ENCODE results near the gene LMAN2L. TPM values are rescaled to one million over a fixed set of nuclear protein-coding genes. Genes with fewer than 3 reads are reported as not detected.
A peak's percentile ranks its signal among the peaks of the same experiment; 100 is the strongest.

The LMAN2L gene
- total RNA-seq, 4 donors from 2014 or later = 18.1 to 22.9 (median 21.5) TPM

- Histone ChIP-seq H3K4me1 (peaks cover 5 to 65% (median 22%) of the 10 kb centered on the region in 3 donors), H3K27ac (no peak overlapping the region), H3K9me3 (no peaks in the 10 kb centered on the region), H3K4me3 (no peak overlapping the region), H3K27me3 (no peaks in the 10 kb centered on the region), H3K36me3 (peaks cover 5 to 34% of the 10 kb centered on the region in 2 donors)
- TF ChIP-seq CTCF (IDR thresholded peaks at IDR 0.05) (no peak), EP300 (IDR thresholded peaks at IDR 0.05) (no peak)
- no peak for ATAC-seq
- 78 to 83% methylated on average over 2 of the region's 2 CpGs for WGBS, 2 donors (ENCODE audit: low coverage in 1 of 2)
Measured at GRCh38 chr2:96737251-96737650, 2.6 kb downstream of the LMAN2L start.

- Histone ChIP-seq H3K36me3 (peaks cover 5 to 56% of the 10 kb centered on the region in 2 donors), H3K4me1 (peaks cover 5 to 68% (median 22%) of the 10 kb centered on the region in 3 donors), H3K9me3 (no peaks in the 10 kb centered on the region), H3K27me3 (no peaks in the 10 kb centered on the region), H3K4me3 (no peak overlapping the region), H3K27ac (peak overlapping the region; percentile 9 to 70 (median 40))
- peak; percentile 21 for ATAC-seq
- TF ChIP-seq CTCF (IDR thresholded peaks at IDR 0.05) (no peak), POLR2AphosphoS5 (IDR thresholded peaks at IDR 0.05) (peak; percentile 23)
- WGBS, 2 donors (ENCODE audit: low coverage in 1 of 2) = 23 to 32% methylated on average over 3 of the region's 8 CpGs
Measured at GRCh38 chr2:96734880-96735583, 4.8 kb downstream of the LMAN2L start.

GRCh38 chr2:96733931-96734330 lies 5.9 kb downstream of the LMAN2L start:
- H3K36me3 ChIP-seq = peaks cover 5 to 67% of the 10 kb centered on the region in 2 donors
- TF ChIP-seq POLR2A (IDR thresholded peaks at IDR 0.05) = no peak
- TF ChIP-seq CTCF (IDR thresholded peaks at IDR 0.05) = no peak
- TF ChIP-seq POLR2AphosphoS5 (IDR thresholded peaks at IDR 0.05) = no peak
- TF ChIP-seq EP300 (IDR thresholded peaks at IDR 0.05) = no peak
- H3K27ac ChIP-seq = no peak overlapping the region
- no peak for ATAC-seq
- 78 to 94% methylated on average over 2 to 3 of the region's 3 CpGs for WGBS, 2 donors (ENCODE audit: low coverage in 1 of 2)
- no peaks in the 10 kb centered on the region for H3K9me3 ChIP-seq
- no peaks in the 10 kb centered on the region for H3K27me3 ChIP-seq
- H3K4me3 ChIP-seq = no peak overlapping the region
- peaks cover under 1 to 63% (median 19%) of the 10 kb centered on the region in 3 donors for H3K4me1 ChIP-seq

GRCh38 chr2:96730212-96730611 lies 9.7 kb downstream of the LMAN2L start:
- no peaks in the 10 kb centered on the region for H3K9me3 ChIP-seq
- 85 to 92% methylated on average over 2 of the region's 2 CpGs for WGBS, 2 donors (ENCODE audit: low coverage in 1 of 2)
- no peak for ATAC-seq
- no peak overlapping the region for H3K4me3 ChIP-seq
- H3K36me3 ChIP-seq = peaks cover 5 to 91% of the 10 kb centered on the region in 2 donors
- H3K27ac ChIP-seq = no peak overlapping the region
- peaks cover 0 to 26% (median 6%) of the 10 kb centered on the region in 3 donors for H3K4me1 ChIP-seq
- no peaks in the 10 kb centered on the region for H3K27me3 ChIP-seq
- TF ChIP-seq POLR2AphosphoS5 (IDR thresholded peaks at IDR 0.05) (no peak), CTCF (IDR thresholded peaks at IDR 0.05) (no peak), POLR2A (IDR thresholded peaks at IDR 0.05) (no peak), EP300 (IDR thresholded peaks at IDR 0.05) (no peak)

GRCh38 chr2:96729748-96730147 lies 10.1 kb downstream of the LMAN2L start:
- H3K9me3 ChIP-seq = no peaks in the 10 kb centered on the region
- no peaks in the 10 kb centered on the region for H3K27me3 ChIP-seq
- peaks cover 5 to 95% of the 10 kb centered on the region in 2 donors for H3K36me3 ChIP-seq
- WGBS, 2 donors (ENCODE audit: low coverage in 1 of 2) = 57% methylated on average over 2 of the region's 7 CpGs; no CpG with 5 or more reads in 1 of the 2 donors
- H3K27ac ChIP-seq = no peak overlapping the region
- peaks cover 0 to 21% (median under 1%) of the 10 kb centered on the region in 3 donors for H3K4me1 ChIP-seq
- TF ChIP-seq EP300 (IDR thresholded peaks at IDR 0.05) (no peak), POLR2AphosphoS5 (IDR thresholded peaks at IDR 0.05) (no peak), POLR2A (IDR thresholded peaks at IDR 0.05) (no peak), CTCF (IDR thresholded peaks at IDR 0.05) (no peak)
- no peak for ATAC-seq
- H3K4me3 ChIP-seq = no peak overlapping the region
